Epithelial cell of esophagus (primary cell): ENCODE data around the gene TAAR2.
"Not testable (repeated sequence)": the region's sequence is repeated elsewhere in the genome, so short reads cannot be mapped to it uniquely, and the experiment has no call there.

Experiments
- DNase-seq: peaks from one replicate; pipeline ENCODE4 v3.0.0; 2010; ENCODE audit warnings: low read depth
- H3K4me3 ChIP-seq: 2 replicates; pipeline ENCODE4 v1.5.1; 2011; ENCODE audit warnings: mild to moderate bottlenecking, low read length, control low read depth
- CTCF ChIP-seq: IDR thresholded peaks from 2 replicates; pipeline ENCODE4 v1.5.1; 2011; ENCODE audit warnings: low read depth, mild to moderate bottlenecking, low read length, control low read depth, inconsistent platforms; ENCODE audit not compliant: insufficient read depth; ENCODE audit errors: missing control alignments

The TAAR2 gene

DNA sequence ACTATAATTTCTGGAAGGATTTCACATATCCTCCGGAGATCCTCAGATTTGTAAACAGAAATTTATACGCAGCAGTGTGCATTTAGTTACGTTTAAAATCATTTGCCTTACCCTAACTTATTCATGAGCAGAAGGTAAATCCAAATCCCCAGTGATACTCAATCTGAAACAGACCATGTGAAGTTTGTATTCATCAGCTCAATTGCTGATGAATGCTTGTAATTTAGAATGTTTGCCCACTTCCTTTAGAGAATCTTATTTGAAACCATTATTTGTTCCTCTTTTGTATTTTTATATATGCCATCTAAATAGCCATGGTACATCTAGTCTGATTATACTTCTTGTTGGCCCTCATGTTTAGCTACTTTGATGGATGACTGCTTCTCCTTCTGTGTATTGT lies 19.5 kb upstream of the TAAR2 start:
- no peak overlapping the region for H3K4me3 ChIP-seq
- DNase-seq, result no peak
- no peak for TF ChIP-seq CTCF

GRCh38 chr6:132637135-132637534 lies 13.1 kb upstream of the TAAR2 start:
- DNase-seq, H3K4me3 ChIP-seq: not testable (repeated sequence)

DNA sequence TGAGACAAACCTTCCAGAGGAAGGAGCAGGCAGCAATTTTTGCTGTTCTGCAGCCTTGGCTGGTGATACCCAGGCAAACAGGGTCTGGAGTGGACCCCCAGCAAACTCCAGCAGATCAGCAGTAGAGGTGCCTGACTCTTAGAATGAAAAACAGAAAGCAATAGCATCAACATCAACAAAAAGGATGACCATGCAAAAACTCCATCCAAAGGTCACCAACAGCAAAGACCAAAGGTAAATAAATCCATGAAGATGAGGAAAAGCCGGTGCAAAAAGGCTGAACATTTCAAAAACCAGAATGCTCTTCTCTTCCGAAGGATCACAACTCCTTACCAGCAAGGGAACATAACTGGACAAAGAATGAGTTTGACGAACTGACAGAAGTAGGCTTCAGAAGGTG lies 11.8 kb upstream of the TAAR2 start:
- DNase-seq, result not testable (repeated sequence)

DNA sequence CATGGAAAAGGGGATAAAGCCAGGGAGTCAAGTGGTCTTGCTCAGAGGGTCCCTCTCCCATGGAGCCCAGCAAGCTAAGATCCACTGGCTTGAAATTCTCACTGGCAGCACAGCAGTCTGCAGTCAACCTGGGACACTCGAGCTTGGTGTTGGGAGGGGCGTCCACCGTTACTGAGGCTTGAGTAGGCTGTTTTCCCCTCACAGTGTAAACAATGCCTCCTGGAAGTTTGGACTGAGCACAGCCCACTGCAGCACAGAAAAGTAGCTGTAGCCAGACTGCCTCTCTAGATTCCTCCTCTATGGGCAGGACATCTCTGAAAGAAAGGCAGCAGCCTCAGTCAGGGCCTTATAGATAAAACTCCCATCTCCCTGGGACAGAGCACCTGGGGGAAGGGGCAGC lies 11.2 kb upstream of the TAAR2 start:
- not testable (repeated sequence) for DNase-seq, H3K4me3 ChIP-seq

More for the DNA sequence above, 11.8 kb upstream of the TAAR2 start:
- H3K4me3 ChIP-seq, result not testable (repeated sequence)

GRCh38 chr6:132634796-132635195 lies 10.7 kb upstream of the TAAR2 start:
- no peak overlapping the region for H3K4me3 ChIP-seq
- no peak for TF ChIP-seq CTCF
- DNase-seq, result no peak

GRCh38 chr6:132633362-132633761 lies 9.3 kb upstream of the TAAR2 start:
- no peak overlapping the region for H3K4me3 ChIP-seq
- DNase-seq, result no peak
- TF ChIP-seq CTCF, result no peak

GRCh38 chr6:132623106-132623845 lies 799 bp downstream of the TAAR2 start:
- TF ChIP-seq CTCF, result no peak
- no peak overlapping the region for H3K4me3 ChIP-seq
- DNase-seq, result no peak

DNA sequence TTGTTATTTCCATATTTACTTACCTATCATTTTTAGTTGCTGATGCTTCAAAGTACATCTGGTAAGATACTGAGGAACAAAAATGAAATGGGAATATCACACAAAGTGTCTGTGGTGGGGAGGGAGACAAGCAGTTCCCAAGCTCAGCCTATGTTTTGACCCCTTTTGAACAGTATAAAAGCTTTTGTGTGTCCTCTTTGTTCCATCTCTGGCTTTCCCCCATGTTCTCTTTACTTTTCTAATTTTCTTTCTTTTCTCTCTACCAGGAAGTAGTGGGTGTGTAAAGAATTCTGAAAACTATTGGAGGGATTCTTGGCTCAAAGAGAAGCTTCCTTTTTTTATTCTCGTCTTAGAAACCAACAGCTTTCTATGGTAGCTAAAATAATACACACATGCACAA lies 7.4 kb downstream of the TAAR2 start:
- no peak for TF ChIP-seq CTCF
- no peak for DNase-seq
- H3K4me3 ChIP-seq, result no peak overlapping the region

DNA sequence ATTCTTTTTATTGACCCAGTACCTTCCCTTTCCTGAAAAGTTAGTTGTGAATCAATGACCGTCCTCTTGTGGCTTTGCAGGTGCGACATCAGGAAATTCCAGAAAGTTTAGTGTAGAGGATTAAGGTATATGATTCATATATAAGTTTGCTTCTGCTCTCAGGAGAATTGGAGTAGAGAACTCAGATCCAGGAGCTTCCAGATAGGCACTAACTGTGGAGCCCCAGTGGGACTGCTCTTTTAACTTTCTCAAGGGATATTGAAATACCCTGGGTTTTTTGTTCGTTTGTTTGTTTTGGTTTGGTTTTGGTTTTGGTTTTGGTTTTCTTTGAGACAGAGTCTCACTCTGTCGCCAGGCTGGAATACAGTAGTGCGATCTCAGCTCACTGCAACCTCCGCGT lies 9.5 kb downstream of the TAAR2 start:
- H3K4me3 ChIP-seq, result no peak overlapping the region
- DNase-seq, result peak; percentile 87
- no peak for TF ChIP-seq CTCF
